IMR-90 (cell line): Measurements from ENCODE around the gene MARK4. TPM values are rescaled to one million over a fixed set of nuclear protein-coding genes. Genes with fewer than 3 reads are reported as not detected.

Experiments used
- ATAC-seq: fragments of 200-7000 bp; cut with Tn5 transposase; 2 replicates; pipeline ENCODE4 v1.9.1; 2020; ENCODE audit warnings: low read depth, mild to moderate bottlenecking, moderate library complexity
- BruUV-seq: library from RNA; stranded (reverse); fragments of 400-500 nt; replicated peaks from 2 replicates; lab custom pipeline; 2021; lab: Mats Ljungman, UMichigan
- CTCF ChIA-PET: fragments of 300-600 bp; formaldehyde crosslinking; extraction: SDS; loops from one replicate; lab custom pipeline; 2021; ENCODE audit warnings: antibody characterized with exemption; lab: Yijun Ruan, JAX
- POLR2A ChIA-PET: fragments of 300-600 bp; sonication (Branson Sonifier 250); formaldehyde crosslinking; loops from one replicate; lab custom pipeline; 2022; ENCODE audit warnings: antibody characterized with exemption; ENCODE audit not compliant: unreplicated experiment; lab: Charles Lee
- DNase-seq: peaks from one replicate; pipeline ENCODE4 v3.0.0; 2013
- H2AFZ ChIP-seq: replicated peaks from 2 replicates; pipeline ENCODE3; 2013; ENCODE audit warnings: low read length, mild to moderate bottlenecking; ENCODE audit not compliant: poor library complexity
- H2AK5ac ChIP-seq: 2 replicates; pipeline ENCODE4 v1.6.1; 2013; ENCODE audit warnings: low read depth, low read length, inconsistent platforms
- H2AK9ac ChIP-seq: replicated peaks from 2 replicates; pipeline ENCODE3; 2013; ENCODE audit warnings: mild to moderate bottlenecking, low read depth, low read length, moderate library complexity; ENCODE audit not compliant: poor library complexity
- H2BK120ac ChIP-seq: 2 replicates; pipeline ENCODE4 v1.6.1; 2013; ENCODE audit warnings: low read depth, low read length, inconsistent platforms
- H2BK15ac ChIP-seq: 3 replicates; pipeline ENCODE4 v1.6.1; 2013; ENCODE audit warnings: low read depth, low read length, inconsistent platforms
- H2BK20ac ChIP-seq: 2 replicates; pipeline ENCODE4 v1.6.1; 2013; ENCODE audit warnings: low read depth, mild to moderate bottlenecking, inconsistent platforms, low read length, moderate library complexity
- H2BK5ac ChIP-seq: 2 replicates; pipeline ENCODE4 v1.6.1; 2013; ENCODE audit warnings: mild to moderate bottlenecking, low read depth, low read length, inconsistent platforms; ENCODE audit not compliant: poor library complexity, severe bottlenecking
- H3K14ac ChIP-seq: replicated peaks from 2 replicates; pipeline ENCODE4 v1.6.1; 2013; ENCODE audit warnings: low read depth, low read length, inconsistent platforms
- H3K18ac ChIP-seq: 2 replicates; pipeline ENCODE4 v1.6.1; 2013; ENCODE audit warnings: low read depth, low read length, control low read depth
- H3K23ac ChIP-seq: 2 replicates; pipeline ENCODE4 v1.6.1; 2013; ENCODE audit warnings: low read depth, low read length, inconsistent platforms
- H3K27ac ChIP-seq: 2 replicates; pipeline ENCODE4 v1.5.1; 2013; ENCODE audit warnings: mild to moderate bottlenecking, control low read depth, low read length; ENCODE audit not compliant: insufficient read depth
- H3K27me3 ChIP-seq: 2 replicates; pipeline ENCODE4 v1.6.1; 2013; ENCODE audit warnings: low read length; ENCODE audit not compliant: control insufficient read depth, insufficient read depth
- H3K36me3 ChIP-seq: 2 replicates; pipeline ENCODE4 v1.6.1; 2013; ENCODE audit warnings: low read length, mixed read lengths; ENCODE audit not compliant: control insufficient read depth, insufficient read depth
- H3K4ac ChIP-seq: 2 replicates; pipeline ENCODE4 v1.6.1; 2013; ENCODE audit warnings: low read depth, low read length, inconsistent platforms
- H3K4me1 ChIP-seq: 2 replicates; pipeline ENCODE4 v1.6.1; 2013; ENCODE audit warnings: low read length, mixed read lengths; ENCODE audit not compliant: control insufficient read depth, insufficient read depth
- H3K4me2 ChIP-seq: 2 replicates; pipeline ENCODE4 v1.6.1; 2013; ENCODE audit warnings: low read depth, mild to moderate bottlenecking, control low read depth, low read length, moderate library complexity
- H3K4me3 ChIP-seq: 2 replicates; pipeline ENCODE4 v1.5.1; 2013; ENCODE audit warnings: low read depth, mild to moderate bottlenecking, control low read depth, low read length, moderate library complexity; ENCODE audit not compliant: insufficient read depth
- H3K56ac ChIP-seq: 2 replicates; pipeline ENCODE4 v1.6.1; 2013; ENCODE audit warnings: low read length, inconsistent platforms; ENCODE audit not compliant: insufficient read depth; ENCODE audit errors: extremely low read depth
- H3K79me1 ChIP-seq, 2 experiments: 2 replicates each; pipeline ENCODE4 v1.6.1; 2013; ENCODE audit warnings: low read length in 2 of 2, inconsistent platforms in 1 of 2, low read depth in 1 of 2
- H3K9ac ChIP-seq: 2 replicates; pipeline ENCODE4 v1.6.1; 2013; ENCODE audit warnings: low read depth, low read length, control low read depth
- H3K9me1 ChIP-seq: 2 replicates; pipeline ENCODE4 v1.6.1; 2013; ENCODE audit warnings: low read length, inconsistent platforms; ENCODE audit not compliant: insufficient read depth
- H3K9me3 ChIP-seq: 2 replicates; pipeline ENCODE4 v1.6.1; 2013; ENCODE audit warnings: low read length; ENCODE audit not compliant: control insufficient read depth, insufficient read depth
- H4K20me1 ChIP-seq: 2 replicates; pipeline ENCODE4 v1.6.1; 2013; ENCODE audit warnings: low read length, inconsistent platforms; ENCODE audit not compliant: insufficient read depth
- H4K5ac ChIP-seq: 2 replicates; pipeline ENCODE4 v1.6.1; 2013; ENCODE audit warnings: mild to moderate bottlenecking, low read depth, low read length, control low read depth
- H4K8ac ChIP-seq, 2 experiments: 2 replicates each; pipeline ENCODE4 v1.6.1; 2013; ENCODE audit warnings: low read depth in 2 of 2, low read length in 2 of 2, control low read depth in 1 of 2, inconsistent platforms in 1 of 2
- H4K91ac ChIP-seq: 2 replicates; pipeline ENCODE4 v1.6.1; 2013; ENCODE audit warnings: low read depth, low read length, inconsistent platforms; ENCODE audit not compliant: insufficient read depth
- BHLHE40 ChIP-seq: fragments of 150-350 bp; IDR thresholded peaks from 2 replicates; pipeline ENCODE4 v1.6.1; 2016; ENCODE audit warnings: mild to moderate bottlenecking, low read depth, low read length
- CEBPB ChIP-seq: IDR thresholded peaks from 2 replicates; pipeline ENCODE4 v1.6.1; 2012; ENCODE audit warnings: low read depth, low read length, improper control_type of control experiment
- CHD1 ChIP-seq: IDR thresholded peaks from 2 replicates; pipeline ENCODE4 v1.6.1; 2012; ENCODE audit warnings: low read depth, low read length, improper control_type of control experiment
- CTCF ChIP-seq: conservative IDR thresholded peaks from 2 replicates; pipeline ENCODE4 v1.5.1; 2012; ENCODE audit warnings: mild to moderate bottlenecking, low read depth, low read length, improper control_type of control experiment
- FOS ChIP-seq: fragments of 150-350 bp; IDR thresholded peaks from 2 replicates; pipeline ENCODE4 v1.6.1; 2016; ENCODE audit warnings: low read depth, low read length
- MAFK ChIP-seq: IDR thresholded peaks from 2 replicates; pipeline ENCODE4 v1.6.1; 2012; ENCODE audit warnings: low read depth, low read length, improper control_type of control experiment
- MAZ ChIP-seq: IDR thresholded peaks from 2 replicates; pipeline ENCODE4 v1.6.1; 2012; ENCODE audit warnings: low read depth, mild to moderate bottlenecking, low read length, improper control_type of control experiment, moderate library complexity, borderline replicate concordance
- MXI1 ChIP-seq: IDR thresholded peaks from 2 replicates; pipeline ENCODE4 v1.6.1; 2012; ENCODE audit warnings: low read depth, mild to moderate bottlenecking, low read length, moderate library complexity, borderline replicate concordance
- NFE2L2 ChIP-seq: fragments of 150-350 bp; IDR thresholded peaks from 2 replicates; pipeline ENCODE4 v1.6.1; 2016; ENCODE audit warnings: low read depth, mild to moderate bottlenecking, low read length
- POLR2A ChIP-seq: IDR thresholded peaks from 2 replicates; pipeline ENCODE4 v1.6.1; 2012; ENCODE audit warnings: mild to moderate bottlenecking, low read depth, low read length
- RAD21 ChIP-seq: IDR thresholded peaks from 2 replicates; pipeline ENCODE4 v1.6.1; 2012; ENCODE audit warnings: low read length, improper control_type of control experiment
- RCOR1 ChIP-seq: IDR thresholded peaks from 2 replicates; pipeline ENCODE4 v1.6.1; 2012; ENCODE audit warnings: mild to moderate bottlenecking, low read length, improper control_type of control experiment; ENCODE audit not compliant: insufficient replicate concordance
- RFX5 ChIP-seq: IDR thresholded peaks from 2 replicates; pipeline ENCODE4 v1.8.0; 2012; ENCODE audit warnings: low read depth, mild to moderate bottlenecking, low read length, moderate library complexity
- WGBS, 2 experiments: methylation state at CpG; one replicate each; pipeline versions ENCODE4 v1.1.5 to v1.1.7; 2013; ENCODE audit warnings: missing lambda C conversion rate in 2 of 2; ENCODE audit not compliant: insufficient read length in 1 of 2; ENCODE audit errors: extremely low coverage in 2 of 2; 5-methylcytosine and 5-hydroxymethylcytosine counted together
- dilution Hi-C: fragments of 300-500 bp; cut with HindIII; formaldehyde crosslinking; loops from one replicate; pipeline ENCODE4 v1.14.3; 2018; ENCODE audit warnings: low sequenced_read_pairs; ENCODE audit not compliant: unreplicated experiment
- in situ Hi-C: fragments of 300-500 bp; cut with MboI; formaldehyde crosslinking; loops from 3 replicates; pipeline ENCODE4 v1.14.3; 2019; ENCODE audit warnings: low sequenced_read_pairs, inconsistent platforms, mixed read lengths
- intact Hi-C: fragments of 100-400 bp; cut with micrococcal nuclease; formaldehyde crosslinking; loops from 2 replicates; pipeline ENCODE4 v1.10.0; 2022
- polyA plus RNA-seq, 3 experiments: library from polyadenylated mRNA; depleted of rRNA; stranded (reverse); fragments of >200 nt; gene quantifications; 2 replicates each; pipeline ENCODE4 v1.2.3, GENCODE V29; 2012; ENCODE audit warnings: low replicate concordance in 1 of 3
- total RNA-seq: library from RNA; depleted of rRNA; stranded (reverse); fragments of >200 nt; gene quantifications from 2 replicates; pipeline ENCODE4 v1.2.3, GENCODE V29; 2012
- TF ChIP-seq, protein P1 (sequence below): fragments of 150-350 bp; IDR thresholded peaks from 2 replicates; pipeline ENCODE4 v1.6.1; 2016; ENCODE audit warnings: low read depth, mild to moderate bottlenecking, low read length, moderate library complexity, borderline replicate concordance
- TF ChIP-seq, protein P2 (sequence below): fragments of 150-350 bp; IDR thresholded peaks from 2 replicates; pipeline ENCODE4 v1.6.1; 2017; ENCODE audit warnings: mild to moderate bottlenecking, antibody characterized with exemption, low read length, low read depth

MARK4 gene
- total and polyA plus RNA-seq, 2 of the 4 experiments (the other 2 are of a cell fraction) = 11.3 to 20.7 TPM

DNA sequence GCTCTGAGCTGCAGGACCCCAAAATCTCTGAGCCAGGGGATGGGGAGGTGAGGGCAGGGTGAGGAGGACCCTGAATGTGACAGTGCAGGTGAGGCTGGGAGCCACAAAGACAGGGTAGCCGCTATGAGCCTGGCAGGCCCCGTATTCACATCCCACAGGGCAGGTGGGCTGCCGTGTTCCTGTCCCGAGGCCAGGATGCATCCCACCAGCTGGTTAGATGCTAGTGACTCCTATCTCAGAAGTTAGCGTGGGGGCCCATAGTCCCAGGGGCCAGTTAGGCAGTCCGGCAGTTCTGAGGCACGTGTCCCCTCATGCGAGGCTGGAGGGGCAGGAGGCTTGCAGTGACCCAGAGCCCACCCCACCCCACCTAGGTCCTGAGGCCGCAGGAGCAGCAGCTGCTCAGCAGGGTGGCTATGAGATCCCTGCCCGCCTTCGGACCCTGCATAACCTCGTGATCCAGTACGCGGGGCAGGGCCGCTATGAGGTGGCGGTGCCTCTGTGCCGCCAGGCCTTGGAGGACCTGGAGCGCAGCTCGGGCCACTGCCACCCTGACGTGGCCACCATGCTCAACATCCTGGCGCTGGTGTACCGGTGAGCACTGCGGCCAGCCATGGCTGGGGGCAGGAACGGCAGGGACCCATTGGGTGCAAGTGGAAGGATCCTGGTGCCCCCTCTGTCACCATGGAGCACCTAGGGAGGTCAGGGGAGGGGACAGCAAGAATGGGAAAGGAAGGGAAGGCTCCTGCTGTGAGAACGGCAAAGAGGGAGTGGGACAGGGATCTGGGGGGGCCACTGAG, 96.7 kb downstream of the MARK4 start:
- no peak overlapping the region for H3K27ac ChIP-seq
- POLR2A ChIA-PET = no interaction called here
- no peak overlapping the region for H3K4me2 ChIP-seq
- no peak overlapping the region for H3K56ac ChIP-seq
- CTCF ChIA-PET = no interaction called here
- H3K4me1 ChIP-seq = no peaks in the 10 kb centered on the region
- no peak overlapping the region for H4K8ac ChIP-seq
- H2BK5ac ChIP-seq = no peak overlapping the region
- H3K4ac ChIP-seq = no peak overlapping the region
- H2BK120ac ChIP-seq = no peak overlapping the region
- no peaks in the 10 kb centered on the region for H3K9me3 ChIP-seq
- H3K18ac ChIP-seq = no peak overlapping the region
- dilution Hi-C loops (no loop called here), in situ Hi-C loops (no loop called here), intact Hi-C loops (no loop called here)
- DNase-seq (no peak), ATAC-seq (no peak)
- H3K9ac ChIP-seq = no peak overlapping the region
- no TSS peak for BruUV-seq
- H4K20me1 ChIP-seq = peaks cover 8% of the 10 kb centered on the region
- no peak overlapping the region for H3K14ac ChIP-seq
- peaks cover 2% of the 10 kb centered on the region; the same call in 1 of the 2 replicates for H3K9me1 ChIP-seq
- no peak overlapping the region for H2AFZ ChIP-seq
- WGBS, 2 experiments = 76% methylated on average over 13 of the region's 25 CpGs; no CpG with 5 or more reads in 1 of the 2 experiments
- H3K79me1 ChIP-seq = no peaks in the 10 kb centered on the region
- H4K5ac ChIP-seq = no peak overlapping the region
- H2BK15ac ChIP-seq = no peak overlapping the region
- H2AK9ac ChIP-seq = no peak overlapping the region
- H3K27me3 ChIP-seq = peaks cover 4% of the 10 kb centered on the region; the same call in 1 of the 2 replicates
- H3K36me3 ChIP-seq = peaks cover 20% of the 10 kb centered on the region
- no peak overlapping the region for H4K91ac ChIP-seq
- H2AK5ac ChIP-seq = no peak overlapping the region
- H2BK20ac ChIP-seq = no peak overlapping the region
- H3K23ac ChIP-seq = no peak overlapping the region
- H3K4me3 ChIP-seq = no peak overlapping the region
- no peak for TF ChIP-seq RFX5
- no peak for TF ChIP-seq MXI1
- no peak for TF ChIP-seq BHLHE40
- TF ChIP-seq CEBPB = no peak
- no peak for TF ChIP-seq MAFK
- no peak for TF ChIP-seq FOS
- no peak for TF ChIP-seq CTCF
- no peak for TF ChIP-seq NFE2L2
- TF ChIP-seq, protein P1, sequence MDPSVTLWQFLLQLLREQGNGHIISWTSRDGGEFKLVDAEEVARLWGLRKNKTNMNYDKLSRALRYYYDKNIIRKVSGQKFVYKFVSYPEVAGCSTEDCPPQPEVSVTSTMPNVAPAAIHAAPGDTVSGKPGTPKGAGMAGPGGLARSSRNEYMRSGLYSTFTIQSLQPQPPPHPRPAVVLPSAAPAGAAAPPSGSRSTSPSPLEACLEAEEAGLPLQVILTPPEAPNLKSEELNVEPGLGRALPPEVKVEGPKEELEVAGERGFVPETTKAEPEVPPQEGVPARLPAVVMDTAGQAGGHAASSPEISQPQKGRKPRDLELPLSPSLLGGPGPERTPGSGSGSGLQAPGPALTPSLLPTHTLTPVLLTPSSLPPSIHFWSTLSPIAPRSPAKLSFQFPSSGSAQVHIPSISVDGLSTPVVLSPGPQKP = no peak
- no peak for TF ChIP-seq POLR2A
- TF ChIP-seq CHD1 = no peak
- TF ChIP-seq, protein P2, sequence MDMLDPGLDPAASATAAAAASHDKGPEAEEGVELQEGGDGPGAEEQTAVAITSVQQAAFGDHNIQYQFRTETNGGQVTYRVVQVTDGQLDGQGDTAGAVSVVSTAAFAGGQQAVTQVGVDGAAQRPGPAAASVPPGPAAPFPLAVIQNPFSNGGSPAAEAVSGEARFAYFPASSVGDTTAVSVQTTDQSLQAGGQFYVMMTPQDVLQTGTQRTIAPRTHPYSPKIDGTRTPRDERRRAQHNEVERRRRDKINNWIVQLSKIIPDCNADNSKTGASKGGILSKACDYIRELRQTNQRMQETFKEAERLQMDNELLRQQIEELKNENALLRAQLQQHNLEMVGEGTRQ = no peak
- no peak for TF ChIP-seq RCOR1
- TF ChIP-seq MAZ = no peak
- no peak for TF ChIP-seq RAD21
